GOT3 (cell line): ENCODE measurements around the gene TSPAN18.

Experiments used
- DNase-seq: peaks from one replicate; lab custom pipeline; 2025; ENCODE audit warnings: mixed read lengths; lab: John Stamatoyannopoulos, UW

TSPAN18 gene

GRCh38 chr11:44777209-44778194 lies 50.7 kb downstream of the TSPAN18 start:
- no peak for DNase-seq

- DNase-seq: no peak
Observed at GRCh38 chr11:44778195-44779100, 51.7 kb downstream of the TSPAN18 start.

DNA sequence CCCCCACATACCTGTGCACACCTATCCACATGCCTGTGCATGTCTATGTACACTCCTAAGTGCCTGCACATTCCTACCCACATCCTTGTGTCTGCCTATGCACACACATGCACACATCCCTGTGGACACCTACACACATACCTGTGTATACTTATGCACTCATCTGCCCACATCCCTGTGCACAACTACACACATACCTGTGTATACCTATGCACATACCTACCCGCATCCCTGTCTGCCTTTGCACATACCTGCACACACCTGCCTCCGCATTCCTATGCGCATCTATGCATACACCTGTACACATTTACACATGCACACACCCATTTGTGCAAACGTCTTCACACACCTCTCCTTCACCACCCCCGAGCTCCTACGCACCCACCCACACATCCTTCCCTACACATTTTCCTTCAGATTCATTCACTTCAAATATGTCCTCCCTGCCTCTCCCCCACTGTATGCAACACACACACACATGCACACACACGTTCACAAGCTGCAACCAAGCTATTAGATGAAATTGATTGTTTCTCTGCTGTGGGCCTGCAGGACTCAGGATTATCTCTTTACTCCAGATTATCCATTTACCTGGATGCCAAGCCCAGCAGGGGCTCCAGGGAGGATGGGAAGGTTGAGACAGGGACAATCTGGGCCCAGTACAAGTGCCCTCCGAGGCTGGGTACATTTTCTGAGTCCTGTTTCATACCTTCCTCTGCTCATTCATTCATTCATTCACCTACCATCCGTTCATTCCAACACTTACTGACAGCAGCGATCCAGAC lies 53.2 kb downstream of the TSPAN18 start:
- DNase-seq: no peak

GRCh38 chr11:44780940-44781631 lies 54.3 kb downstream of the TSPAN18 start:
- no peak for DNase-seq

DNA sequence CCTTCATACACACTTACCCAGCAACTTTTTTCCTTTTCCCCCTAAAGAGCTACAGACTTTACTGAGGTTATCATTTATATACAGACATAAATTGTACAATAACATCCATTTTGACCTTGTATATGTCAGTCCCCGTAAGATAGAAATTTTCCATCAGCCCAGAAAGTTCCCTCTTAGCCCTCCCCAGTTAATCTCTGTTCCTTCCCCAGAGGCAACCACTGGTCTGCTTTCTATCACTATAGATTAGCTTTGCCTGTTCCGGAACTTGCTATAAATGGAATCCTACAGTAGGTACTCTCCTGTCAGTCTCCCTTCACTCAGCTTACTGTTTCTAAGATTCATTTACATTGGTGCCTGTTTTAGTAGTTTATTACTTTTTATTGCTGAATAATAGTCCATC lies 54.9 kb downstream of the TSPAN18 start:
- DNase-seq: no peak

DNA sequence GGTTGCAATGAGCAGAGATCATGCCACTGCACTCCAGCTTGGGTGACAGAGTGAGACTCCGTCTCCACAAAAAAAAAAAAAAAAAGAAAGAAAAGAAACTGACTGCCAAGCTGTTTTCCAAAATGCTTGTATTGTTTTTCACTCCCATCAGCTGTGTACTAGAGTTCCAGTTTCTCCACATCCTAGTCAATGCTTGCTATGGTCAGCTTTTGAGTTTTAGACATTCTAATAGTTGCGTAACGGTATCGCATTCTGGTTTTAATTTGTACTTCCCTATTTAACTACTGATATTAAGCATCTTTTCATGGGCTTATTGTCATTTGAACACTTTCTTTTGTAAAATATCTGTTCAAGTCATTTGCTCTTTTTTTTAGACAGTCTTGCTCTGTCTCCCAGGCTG lies 55.7 kb downstream of the TSPAN18 start:
- no peak for DNase-seq

- no peak for DNase-seq
Observed at GRCh38 chr11:44784436-44784760, 57.6 kb downstream of the TSPAN18 start.

DNA sequence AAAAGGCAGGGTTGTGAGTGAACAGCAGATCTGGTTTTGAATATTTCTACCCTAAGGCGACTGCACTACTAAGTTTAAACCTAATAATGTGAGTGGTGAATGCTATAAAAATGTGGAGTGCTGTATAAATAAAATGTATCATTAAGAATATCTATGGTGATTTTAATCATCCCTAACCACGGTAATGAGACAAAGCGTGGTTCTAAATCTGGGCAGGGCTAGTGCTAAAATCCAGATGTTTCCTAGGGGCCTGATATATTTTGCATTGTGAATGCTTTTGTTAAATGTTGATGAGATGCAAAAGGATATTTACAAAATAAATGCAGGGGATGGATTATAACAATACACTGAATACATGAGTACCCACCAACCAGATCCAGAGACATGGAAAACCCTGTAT lies 58.1 kb downstream of the TSPAN18 start:
- no peak for DNase-seq

DNA sequence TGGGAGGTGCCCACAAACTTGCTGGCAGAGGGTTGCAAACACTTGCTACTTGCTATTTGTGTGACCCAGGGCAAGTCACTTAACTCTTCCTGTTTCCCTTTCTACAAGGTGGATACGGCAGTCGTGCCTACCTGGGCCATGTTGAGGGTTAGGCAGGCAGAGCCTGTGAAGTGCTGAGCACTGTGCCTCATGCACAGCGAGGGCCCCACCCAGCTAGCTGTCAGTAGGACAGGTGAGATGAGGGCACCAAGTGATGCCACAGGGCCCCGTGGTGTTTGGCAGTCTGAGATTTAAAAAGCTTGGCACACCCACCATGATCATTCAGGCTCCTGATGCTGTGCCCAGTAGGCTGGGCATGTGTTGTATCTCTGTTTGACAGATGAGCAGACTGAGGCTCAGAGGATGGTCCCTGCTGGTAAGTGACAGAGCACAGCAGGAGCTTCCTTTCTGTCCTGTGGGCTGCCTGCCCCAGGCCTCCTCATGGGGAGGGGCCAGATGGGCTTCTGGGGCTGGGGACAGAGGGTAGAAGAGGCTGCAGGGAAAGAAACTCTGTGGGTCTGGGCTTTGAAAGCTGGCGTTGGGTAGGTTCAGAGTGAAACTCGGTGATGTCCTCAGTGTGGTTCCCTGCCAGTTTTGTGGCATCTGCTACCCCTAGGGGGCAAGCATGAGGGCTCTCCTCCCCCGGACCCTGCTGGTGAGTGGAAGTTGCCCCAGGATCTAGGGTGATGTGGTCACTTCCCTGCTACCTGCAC lies 59.3 kb downstream of the TSPAN18 start:
- DNase-seq: no peak

GRCh38 chr11:44787070-44787469 lies 60.3 kb downstream of the TSPAN18 start:
- DNase-seq: no peak

- DNase-seq: no peak
Observed at GRCh38 chr11:44787981-44788380, 61.2 kb downstream of the TSPAN18 start.

DNA sequence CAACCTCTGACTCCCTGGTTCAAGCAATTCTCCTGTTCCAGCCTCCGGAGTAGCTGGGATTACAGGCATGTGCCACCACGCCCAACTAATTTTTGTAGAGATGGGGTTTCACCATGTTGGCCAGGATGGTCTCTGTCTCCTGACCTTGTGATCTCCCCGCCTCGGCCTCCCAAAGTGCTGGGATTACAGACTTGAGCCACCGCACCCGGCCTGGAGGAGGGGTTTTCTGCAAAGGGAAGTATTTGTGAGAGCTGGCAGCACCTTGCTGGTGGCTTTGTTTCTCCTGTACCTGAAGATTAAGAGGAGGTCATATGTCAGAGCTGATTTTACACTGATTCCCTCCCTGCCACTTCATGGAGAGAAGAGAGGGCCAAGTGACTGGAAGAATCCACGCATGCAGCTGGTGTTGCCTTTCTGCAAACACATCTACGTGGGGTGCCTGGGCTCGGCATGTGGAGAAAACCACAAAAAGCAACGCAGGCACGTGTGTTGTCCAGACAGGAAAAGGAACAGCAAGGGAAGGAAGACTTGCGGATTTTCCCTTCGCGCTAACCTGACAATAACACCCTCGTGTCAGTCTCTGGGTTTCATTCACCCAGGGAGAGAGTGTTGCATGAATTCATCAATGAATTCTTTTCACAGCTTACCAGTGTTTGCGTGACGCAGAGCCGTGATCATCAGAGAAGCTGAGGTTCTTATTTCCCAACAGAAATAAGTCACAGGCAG lies 61.9 kb downstream of the TSPAN18 start:
- DNase-seq: no peak

GRCh38 chr11:44789496-44789895 lies 62.7 kb downstream of the TSPAN18 start:
- DNase-seq: no peak

DNA sequence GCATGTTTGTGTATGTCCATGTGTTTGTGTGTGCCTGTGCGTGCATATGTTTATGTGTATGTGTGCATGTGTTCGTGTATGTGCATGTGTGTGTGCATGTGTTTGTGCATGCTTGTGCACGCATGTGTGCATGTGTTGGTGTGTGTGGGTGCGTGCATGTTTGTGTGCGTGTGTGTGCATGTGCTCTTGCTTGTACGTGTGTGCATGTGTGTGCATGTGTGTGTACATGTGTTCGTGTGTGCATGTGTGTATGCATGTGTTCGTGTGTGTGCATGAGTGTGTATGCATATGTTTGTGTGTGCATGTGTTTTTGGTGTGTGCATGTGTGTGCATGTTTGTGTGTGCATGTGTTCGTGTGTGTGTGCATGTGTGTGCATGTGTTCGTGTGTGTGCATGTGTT lies 63.4 kb downstream of the TSPAN18 start:
- no peak for DNase-seq

DNA sequence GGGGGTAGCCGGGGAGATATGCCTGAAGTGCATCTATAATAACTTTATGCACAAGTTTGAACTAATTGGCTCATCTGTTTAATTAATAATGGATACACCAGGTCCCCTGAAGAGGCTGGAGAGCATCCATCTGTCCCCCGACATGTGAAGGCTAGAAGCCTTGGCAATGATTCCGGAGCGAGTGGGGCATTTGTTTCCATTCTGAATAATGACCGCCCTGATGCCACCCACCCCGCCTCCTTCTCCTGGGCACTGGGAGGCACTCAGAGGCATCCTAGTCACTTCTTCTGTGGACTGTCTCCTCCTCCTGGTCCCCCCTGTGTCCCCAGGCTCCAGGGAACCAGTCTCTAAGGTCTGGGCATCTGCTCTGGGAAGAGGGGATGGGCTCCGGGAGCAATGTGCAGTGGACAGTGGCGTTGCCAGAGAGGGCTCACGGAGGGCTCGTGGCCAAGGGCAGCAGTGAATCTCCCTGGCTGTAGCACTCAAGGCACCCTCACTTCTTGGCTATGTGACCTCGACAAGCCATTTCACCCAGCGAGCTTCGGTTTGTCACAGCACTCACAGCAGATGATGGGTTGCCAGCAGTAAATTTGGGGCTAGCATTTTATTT lies 64.7 kb downstream of the TSPAN18 start:
- no peak for DNase-seq

- DNase-seq: no peak
Observed at GRCh38 chr11:44792171-44792570, 65.4 kb downstream of the TSPAN18 start.

DNA sequence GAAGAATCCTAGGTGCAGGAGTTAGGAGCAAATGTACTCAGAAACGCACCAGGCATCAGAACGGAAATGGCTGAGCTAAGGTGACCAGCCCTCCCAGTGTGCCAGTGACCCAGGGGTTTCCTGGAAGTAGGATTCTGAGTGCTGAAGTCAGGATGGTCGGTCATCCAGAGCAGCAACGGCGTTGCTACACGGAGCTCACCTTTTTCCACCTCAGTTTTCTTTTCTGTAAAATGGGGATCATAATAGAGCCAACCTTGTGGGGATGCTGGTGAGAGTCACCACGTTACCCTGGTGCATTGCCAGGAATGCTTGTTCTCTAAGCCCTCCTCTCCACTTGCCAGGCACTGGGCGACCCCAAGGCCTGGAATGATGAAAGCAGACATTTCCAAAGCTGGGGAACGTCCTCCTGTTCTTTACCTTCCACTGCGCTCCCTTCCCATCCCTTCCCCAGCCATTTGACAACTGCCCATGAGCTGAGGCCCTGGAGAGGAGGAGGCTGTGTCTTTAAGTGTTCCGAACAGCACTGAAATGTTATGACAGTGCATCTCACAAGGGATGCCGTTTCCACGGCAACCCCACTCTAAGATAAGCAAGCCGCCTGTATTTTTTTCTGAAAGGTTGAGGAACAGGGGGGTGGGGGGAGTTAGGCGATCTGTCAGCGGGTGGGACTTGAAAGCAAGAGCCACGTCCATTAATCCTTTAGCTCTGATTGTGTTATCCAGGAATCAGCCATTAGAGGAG lies 66.8 kb downstream of the TSPAN18 start:
- DNase-seq: no peak

DNA sequence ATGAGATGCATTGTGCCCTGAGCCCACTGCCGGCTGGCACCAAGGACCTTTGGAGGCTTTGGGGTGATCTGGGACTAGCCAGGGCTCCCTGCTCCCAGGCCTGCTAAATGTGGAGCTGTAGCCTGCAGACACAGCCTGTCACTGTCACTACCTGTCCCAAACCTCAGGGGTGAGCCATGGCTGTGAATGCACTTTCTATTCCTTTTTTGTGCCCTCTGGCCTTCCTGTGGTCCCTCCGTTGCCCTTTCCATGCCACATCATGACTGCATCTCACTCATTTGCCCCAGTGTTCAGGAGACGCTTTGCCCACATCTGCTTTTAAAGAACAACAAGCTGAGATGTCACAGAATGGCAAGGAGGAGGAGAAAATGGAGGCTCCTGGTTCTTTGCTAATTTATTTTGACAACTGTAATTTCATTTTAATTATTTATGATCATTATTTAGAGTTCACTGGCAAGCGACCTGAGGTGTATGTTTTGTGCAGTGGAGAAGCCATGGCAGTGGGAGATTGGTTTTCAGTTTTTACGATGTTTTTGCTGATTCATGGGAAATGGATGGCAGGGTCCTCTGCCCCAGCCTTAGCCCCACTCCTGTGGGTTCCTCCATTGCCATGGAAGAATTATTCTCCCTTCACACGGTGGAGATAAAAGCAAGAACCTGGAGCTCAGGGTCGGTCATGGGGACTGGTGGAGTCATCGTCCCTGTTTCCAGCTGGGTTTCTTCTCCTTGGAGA lies 69.2 kb downstream of the TSPAN18 start:
- no peak for DNase-seq
